H1 (cell line): ENCODE measurements around the gene SAMD4A. TPM values are rescaled to one million over a fixed set of nuclear protein-coding genes. Genes with fewer than 3 reads are reported as not detected.

Experiments used
- CTCF ChIA-PET: fragments of 300-600 bp; sonication (Branson Sonifier 250); formaldehyde crosslinking; loops from one replicate; lab custom pipeline; 2021; ENCODE audit not compliant: partially characterized antibody; lab: Charles Lee
- POLR2A ChIA-PET: fragments of 300-600 bp; sonication (Branson Sonifier 250); formaldehyde crosslinking; loops from one replicate; lab custom pipeline; 2021; ENCODE audit warnings: inconsistent platforms; ENCODE audit not compliant: partially characterized antibody; lab: Charles Lee
- DNase-seq, 2 experiments: peaks; one replicate each; pipeline versions ENCODE4 v3.0.0 to v3.0.0-alpha.2; 2010 to 2022; ENCODE audit warnings: low spot score in 2 of 2, low read depth in 1 of 2, mixed read lengths in 1 of 2
- FAIRE-seq: peaks from 2 replicates; lab custom pipeline; 2011; peaks lifted over from hg19 to GRCh38; lab: Jason Lieb, UNC
- H2AFZ ChIP-seq: 2 replicates; pipeline ENCODE4 v1.8.1; 2012; ENCODE audit warnings: low read length, inconsistent platforms
- H2AK5ac ChIP-seq: 2 replicates; pipeline ENCODE4 v1.6.1; 2013; ENCODE audit warnings: low read depth, low read length
- H2BK120ac ChIP-seq: replicated peaks from 2 replicates; pipeline ENCODE3; 2013; ENCODE audit warnings: low read depth, low read length, inconsistent platforms
- H2BK12ac ChIP-seq: 2 replicates; pipeline ENCODE4 v1.6.1; 2013; ENCODE audit warnings: low read depth, low read length
- H2BK15ac ChIP-seq: 2 replicates; pipeline ENCODE4 v1.6.1; 2013; ENCODE audit warnings: low read length
- H2BK20ac ChIP-seq: 2 replicates; pipeline ENCODE4 v1.6.1; 2013; ENCODE audit warnings: low read length
- H2BK5ac ChIP-seq: 2 replicates; pipeline ENCODE4 v1.6.1; 2013; ENCODE audit warnings: low read depth, low read length
- H3K14ac ChIP-seq: 2 replicates; pipeline ENCODE4 v1.6.1; 2013; ENCODE audit warnings: inconsistent platforms; ENCODE audit not compliant: insufficient read length
- H3K18ac ChIP-seq: 2 replicates; pipeline ENCODE4 v1.6.1; 2013; ENCODE audit warnings: low read length; ENCODE audit errors: extremely low read depth
- H3K23ac ChIP-seq: 2 replicates; pipeline ENCODE4 v1.6.1; 2013; ENCODE audit warnings: inconsistent platforms; ENCODE audit not compliant: insufficient read length
- H3K23me2 ChIP-seq: 2 replicates; pipeline ENCODE4 v1.6.1; 2013; ENCODE audit warnings: low read depth, low read length
- H3K27ac ChIP-seq: 2 replicates; pipeline ENCODE4 v1.6.1; 2011; ENCODE audit warnings: low read depth, low read length, inconsistent platforms
- H3K27me3 ChIP-seq, 4 experiments: replicated peaks in 1 of 4; 1 replicate in 1 of 4; 2 replicates in 3 of 4; pipeline versions ENCODE4 v1.6.1 to v1.8.1; 2011 to 2013; ENCODE audit warnings: low read length in 3 of 4, mild to moderate bottlenecking in 3 of 4, inconsistent platforms in 2 of 4, mixed read lengths in 2 of 4, moderate library complexity in 1 of 4; ENCODE audit not compliant: control insufficient read depth in 3 of 4, insufficient read depth in 3 of 4; ENCODE audit errors: extremely low read depth in 1 of 4
- H3K36me3 ChIP-seq, 4 experiments: 2 replicates each; pipeline versions ENCODE4 v1.6.1 to v1.8.1; 2011 to 2013; ENCODE audit warnings: mild to moderate bottlenecking in 4 of 4, low read length in 3 of 4, moderate library complexity in 2 of 4, control low read depth in 1 of 4, inconsistent platforms in 1 of 4; ENCODE audit not compliant: insufficient read depth in 4 of 4, control insufficient read depth in 2 of 4
- H3K4ac ChIP-seq: replicated peaks from 2 replicates; pipeline ENCODE3; 2013; ENCODE audit warnings: low read length, low read depth, mixed read lengths, inconsistent platforms; ENCODE audit not compliant: insufficient read length
- H3K4me1 ChIP-seq, 4 experiments: replicated peaks in 1 of 4; 1 replicate in 1 of 4; 2 replicates in 3 of 4; pipeline versions ENCODE4 v1.6.1 to v1.8.1; 2011 to 2013; ENCODE audit warnings: low read length in 3 of 4, inconsistent platforms in 2 of 4, mixed read lengths in 1 of 4; ENCODE audit not compliant: insufficient read depth in 4 of 4, control insufficient read depth in 3 of 4
- H3K4me2 ChIP-seq, 2 experiments: 2 replicates each; pipeline versions ENCODE4 v1.6.1 to v1.8.1; 2011 to 2013; ENCODE audit warnings: low read depth in 2 of 2, low read length in 2 of 2, control low read depth in 1 of 2, inconsistent platforms in 1 of 2, mild to moderate bottlenecking in 1 of 2; ENCODE audit not compliant: insufficient read depth in 1 of 2
- H3K4me3 ChIP-seq, 4 experiments: fragments of 200-600, 300-600 bp in 1 of 4; sonication (generic), shearing (Covaris generic), sonication (Bioruptor Twin) in 1 of 4; 2 replicates each; pipeline versions ENCODE4 v1.5.1 to v1.8.1; 2011 to 2016; ENCODE audit warnings: low read length in 4 of 4, low read depth in 3 of 4, control low read depth in 2 of 4, inconsistent platforms in 2 of 4, mild to moderate bottlenecking in 2 of 4, mixed read lengths in 1 of 4, moderate library complexity in 1 of 4; ENCODE audit not compliant: insufficient read depth in 2 of 4; ENCODE audit errors: extremely low read depth in 1 of 4
- H3K56ac ChIP-seq: replicated peaks from 2 replicates; pipeline ENCODE3; 2013; ENCODE audit warnings: low read depth, mild to moderate bottlenecking, mixed read lengths, low read length, inconsistent platforms; ENCODE audit not compliant: insufficient read length
- H3K79me1 ChIP-seq: 2 replicates; pipeline ENCODE4 v1.6.1; 2013; ENCODE audit warnings: low read depth, low read length, control low read depth
- H3K79me2 ChIP-seq, 2 experiments: 2 replicates each; pipeline versions ENCODE4 v1.6.1 to v1.8.1; 2012 to 2013; ENCODE audit warnings: low read length in 2 of 2, mild to moderate bottlenecking in 2 of 2, inconsistent platforms in 1 of 2; ENCODE audit not compliant: insufficient read depth in 2 of 2, control insufficient read depth in 1 of 2
- H3K9ac ChIP-seq, 4 experiments: replicated peaks in 1 of 4; 1 replicate in 1 of 4; 2 replicates in 3 of 4; pipeline versions ENCODE4 v1.6.1 to v1.8.1; 2011 to 2013; ENCODE audit warnings: low read depth in 3 of 4, low read length in 3 of 4, control low read depth in 2 of 4, mild to moderate bottlenecking in 2 of 4, moderate library complexity in 2 of 4, inconsistent platforms in 1 of 4; ENCODE audit errors: extremely low read depth in 1 of 4
- H3K9me3 ChIP-seq, 2 experiments: 2 replicates each; pipeline versions ENCODE4 v1.6.1 to v1.8.1; 2012 to 2013; ENCODE audit warnings: mild to moderate bottlenecking in 2 of 2, moderate library complexity in 2 of 2, control low read depth in 1 of 2, inconsistent platforms in 1 of 2, low read depth in 1 of 2, low read length in 1 of 2, mixed read lengths in 1 of 2; ENCODE audit not compliant: insufficient read depth in 2 of 2
- H4K20me1 ChIP-seq, 2 experiments: replicated peaks in 1 of 2; 2 replicates each; pipeline versions ENCODE3 to v1.8.1; 2011 to 2013; ENCODE audit warnings: inconsistent platforms in 2 of 2, low read length in 2 of 2, mild to moderate bottlenecking in 1 of 2; ENCODE audit not compliant: insufficient read depth in 2 of 2, control insufficient read depth in 1 of 2
- H4K5ac ChIP-seq: 2 replicates; pipeline ENCODE4 v1.6.1; 2013; ENCODE audit warnings: low read length, low read depth, mixed read lengths, inconsistent platforms; ENCODE audit not compliant: insufficient read length
- H4K8ac ChIP-seq: 2 replicates; pipeline ENCODE4 v1.8.0; 2013; ENCODE audit warnings: mild to moderate bottlenecking, moderate library complexity, low read length, inconsistent platforms; ENCODE audit not compliant: insufficient read depth; ENCODE audit errors: extremely low read depth
- H4K91ac ChIP-seq: replicated peaks from 2 replicates; pipeline ENCODE3; 2013; ENCODE audit warnings: low read length, mixed read lengths, inconsistent platforms; ENCODE audit not compliant: insufficient read length
- CEBPB ChIP-seq: IDR thresholded peaks from 2 replicates; pipeline ENCODE4 v1.6.1; 2012; ENCODE audit warnings: low read depth, low read length
- CTBP2 ChIP-seq: IDR thresholded peaks from 2 replicates; pipeline ENCODE4 v1.7.0; 2011; ENCODE audit warnings: borderline replicate concordance, mild to moderate bottlenecking, moderate library complexity, mixed read lengths, low read length; ENCODE audit not compliant: insufficient read depth, insufficient read length
- FOSL1 ChIP-seq: IDR thresholded peaks from 2 replicates; pipeline ENCODE4 v1.6.1; 2011; ENCODE audit warnings: mild to moderate bottlenecking, low read depth, low read length, moderate library complexity; ENCODE audit not compliant: insufficient read depth
- POLR2A ChIP-seq, 2 experiments: IDR thresholded peaks; 1 replicate in 1 of 2; 2 replicates in 1 of 2; pipeline ENCODE4 v1.6.1; 2011; ENCODE audit warnings: low read depth in 2 of 2, low read length in 2 of 2, mild to moderate bottlenecking in 2 of 2; ENCODE audit errors: control extremely low read depth in 1 of 2
- POLR2AphosphoS5 ChIP-seq: IDR thresholded peaks from 2 replicates; pipeline ENCODE4 v1.6.1; 2011; ENCODE audit warnings: low read depth, low read length
- POU5F1 ChIP-seq: IDR thresholded peaks from 2 replicates; pipeline ENCODE4 v1.6.1; 2011; ENCODE audit warnings: low read depth, mild to moderate bottlenecking, low read length, moderate library complexity
- RAD21 ChIP-seq, 2 experiments: IDR thresholded peaks in 1 of 2; conservative IDR thresholded peaks in 1 of 2; 2 replicates each; pipeline ENCODE4 v1.6.1; 2011; ENCODE audit warnings: low read depth in 2 of 2, low read length in 2 of 2, improper control_type of control experiment in 1 of 2, inconsistent platforms in 1 of 2, mild to moderate bottlenecking in 1 of 2, moderate library complexity in 1 of 2
- RNF2 ChIP-seq: fragments of 200-900, 300-1000 bp; sonication (generic); IDR thresholded peaks from 2 replicates; pipeline ENCODE4 v1.7.1; 2016; ENCODE audit warnings: borderline replicate concordance, low read depth, mild to moderate bottlenecking, antibody characterized with exemption, low read length; ENCODE audit not compliant: poor library complexity, severe bottlenecking; ENCODE audit errors: missing control alignments
- SP2 ChIP-seq: IDR thresholded peaks from 2 replicates; pipeline ENCODE4 v1.6.1; 2012; ENCODE audit warnings: mild to moderate bottlenecking, low read length, inconsistent platforms
- SP4 ChIP-seq: IDR thresholded peaks from 2 replicates; pipeline ENCODE4 v1.6.1; 2012; ENCODE audit warnings: low read length, inconsistent platforms
- TAF1 ChIP-seq: IDR thresholded peaks from 2 replicates; pipeline ENCODE4 v1.6.1; 2011; ENCODE audit warnings: mild to moderate bottlenecking, low read depth, low read length
- WGBS, 2 experiments: shearing (Covaris generic) in 1 of 2; methylation state at CpG; one replicate each; pipeline versions ENCODE4 v1.1.6 to v1.1.7; 2013 to 2015; ENCODE audit warnings: low lambda C conversion rate in 2 of 2, mixed read lengths in 2 of 2, inconsistent platforms in 1 of 2, low coverage in 1 of 2, missing lambda C conversion rate in 1 of 2; ENCODE audit not compliant: insufficient replicate concordance in 2 of 2, insufficient coverage in 1 of 2, insufficient read length in 1 of 2; ENCODE audit errors: extremely low coverage in 1 of 2, missing lambda C conversion rate in 1 of 2; 5-methylcytosine and 5-hydroxymethylcytosine counted together
- polyA plus RNA-seq, 7 experiments: library from polyadenylated mRNA; depleted of rRNA in 3 of 7; stranded (reverse) in 5 of 7; unstranded in 2 of 7; fragments of >200 nt in 5 of 7; fragments of 200-250 nt in 2 of 7; gene quantifications; 1 replicate in 5 of 7; 2 replicates in 1 of 7; 4 replicates in 1 of 7; pipeline versions ENCODE4 v1.2.1 to v1.2.3, GENCODE V29; 2011 to 2013; ENCODE audit warnings: missing spikeins in 2 of 7, mixed read lengths in 2 of 7
- total RNA-seq: library from RNA; stranded (reverse); fragmentation: NEBNext Ultra II Directional; extraction: Animal tissue kit (Norgen Biotek cat#: 25700); gene quantifications from 2 replicates; pipeline ENCODE4 v1.2.1, GENCODE V29; 2021
- TF ChIP-seq, protein P1 (sequence below): IDR thresholded peaks from 2 replicates; pipeline ENCODE4 v1.6.1; 2011; ENCODE audit warnings: low read length, improper control_type of control experiment
- TF ChIP-seq, protein P2 (sequence below): IDR thresholded peaks from 2 replicates; pipeline ENCODE4 v1.6.1; 2012; ENCODE audit warnings: inconsistent platforms

Gene SAMD4A
- total and polyA plus RNA-seq, 2 of the 8 experiments (the other 6 are each of a cell fraction or from before 2014, with no cell fraction given): 2.4 to 12.3 TPM

DNA sequence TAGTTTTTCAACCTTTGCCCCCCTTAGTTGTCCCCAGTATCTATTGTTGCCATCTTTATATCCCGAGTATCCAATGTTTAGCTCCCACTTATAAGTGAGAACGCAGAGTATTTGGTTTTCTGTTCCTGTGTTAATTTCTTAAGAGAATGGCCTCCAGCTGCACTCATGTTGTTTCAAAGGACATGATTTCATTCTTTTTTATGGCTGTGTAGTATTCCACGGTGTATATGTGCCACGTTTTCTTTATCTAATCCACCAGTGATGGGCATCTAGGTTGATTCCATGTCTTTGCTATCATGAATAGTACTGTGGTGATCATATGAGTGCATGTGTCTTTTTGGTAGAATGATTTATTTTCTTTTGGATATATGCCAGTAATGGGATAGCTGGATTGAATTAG lies 263.7 kb downstream of the SAMD4A start:
- 94% methylated on average over 4 of the region's 4 CpGs; no CpG with 5 or more reads in 1 of the 2 experiments for WGBS, 2 experiments
- H2AFZ ChIP-seq: no peak overlapping the region
- FAIRE-seq: no peak
- TF ChIP-seq, protein P1, sequence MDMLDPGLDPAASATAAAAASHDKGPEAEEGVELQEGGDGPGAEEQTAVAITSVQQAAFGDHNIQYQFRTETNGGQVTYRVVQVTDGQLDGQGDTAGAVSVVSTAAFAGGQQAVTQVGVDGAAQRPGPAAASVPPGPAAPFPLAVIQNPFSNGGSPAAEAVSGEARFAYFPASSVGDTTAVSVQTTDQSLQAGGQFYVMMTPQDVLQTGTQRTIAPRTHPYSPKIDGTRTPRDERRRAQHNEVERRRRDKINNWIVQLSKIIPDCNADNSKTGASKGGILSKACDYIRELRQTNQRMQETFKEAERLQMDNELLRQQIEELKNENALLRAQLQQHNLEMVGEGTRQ: no peak
- TF ChIP-seq FOSL1 (no peak), CEBPB (no peak), RNF2 (no peak), TAF1 (no peak), SP4 (no peak), POLR2A (IDR thresholded peaks at IDR 0.05; ENCODE audit: control extremely low read depth in 1 of 2, low read depth in 2 of 2, low read length in 2 of 2) (no peak), SP2 (no peak), POU5F1 (no peak), POLR2AphosphoS5 (no peak), RAD21 (IDR thresholded peaks at IDR 0.05 in 1 of 2, conservative IDR thresholded peaks at IDR 0.05 in 1 of 2; ENCODE audit: low read depth in 2 of 2, low read length in 2 of 2) (no peak), CTBP2 (no peak)
- TF ChIP-seq, protein P2, sequence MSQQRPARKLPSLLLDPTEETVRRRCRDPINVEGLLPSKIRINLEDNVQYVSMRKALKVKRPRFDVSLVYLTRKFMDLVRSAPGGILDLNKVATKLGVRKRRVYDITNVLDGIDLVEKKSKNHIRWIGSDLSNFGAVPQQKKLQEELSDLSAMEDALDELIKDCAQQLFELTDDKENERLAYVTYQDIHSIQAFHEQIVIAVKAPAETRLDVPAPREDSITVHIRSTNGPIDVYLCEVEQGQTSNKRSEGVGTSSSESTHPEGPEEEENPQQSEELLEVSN: no peak

More for the DNA sequence above, 263.7 kb downstream of the SAMD4A start:
- no peak overlapping the region for H2BK120ac ChIP-seq
- ChIA-PET POLR2A (interaction anchor here (1.3 kb wide), 1 partner anchor 72 kb away, joined by 3 read pairs; the partner anchor contains the start of gene GCH1), CTCF (interaction anchor here (1.1 to 3.5 kb wide), 3 partner anchors 10 to 37 kb away, joined by 3 to 17 read pairs (median 5); no protein-coding TSS in a partner anchor)
- H3K23me2 ChIP-seq: no peaks in the 10 kb centered on the region; the same call in 1 of the 2 replicates
- H3K27me3 ChIP-seq: no peaks in the 10 kb centered on the region
- H2BK5ac ChIP-seq: no peak overlapping the region
- H4K20me1 ChIP-seq: no peaks in the 10 kb centered on the region
- no peak overlapping the region for H2BK12ac ChIP-seq
- no peak overlapping the region for H3K18ac ChIP-seq
- H3K27ac ChIP-seq: no peak overlapping the region
- H3K14ac ChIP-seq: no peak overlapping the region
- H3K79me1 ChIP-seq: no peaks in the 10 kb centered on the region
- no peak overlapping the region for H4K5ac ChIP-seq
- no peak overlapping the region for H3K4me3 ChIP-seq
- DNase-seq: no peak
- no peak overlapping the region for H2BK20ac ChIP-seq
- no peak overlapping the region for H2AK5ac ChIP-seq
- H2BK15ac ChIP-seq: no peak overlapping the region
- no peak overlapping the region for H4K91ac ChIP-seq
- H4K8ac ChIP-seq: no peak overlapping the region
- no peak overlapping the region for H3K56ac ChIP-seq
- H3K23ac ChIP-seq: no peak overlapping the region
- H3K4ac ChIP-seq: no peak overlapping the region
- H3K9ac ChIP-seq: no peak overlapping the region
- no peaks in the 10 kb centered on the region for H3K4me1 ChIP-seq
- H3K79me2 ChIP-seq: no peaks in the 10 kb centered on the region
- H3K9me3 ChIP-seq: no peaks in the 10 kb centered on the region
- H3K36me3 ChIP-seq: no peaks in the 10 kb centered on the region
- H3K4me2 ChIP-seq: no peak overlapping the region
